ENCODE results near the gene NCOA3. TPM values are rescaled to one million over a fixed set of nuclear protein-coding genes. Genes with fewer than 3 reads are reported as not detected.

The NCOA3 gene
- total and polyA plus RNA-seq, 8 donors: 34.5 to 41.5 (median 38.2) TPM

GRCh38 chr20:47665221-47665991 lies 163.7 kb downstream of the NCOA3 start:
- no peak for ATAC-seq
- H3K4me3 ChIP-seq: no peak overlapping the region
- TF ChIP-seq, protein P1, sequence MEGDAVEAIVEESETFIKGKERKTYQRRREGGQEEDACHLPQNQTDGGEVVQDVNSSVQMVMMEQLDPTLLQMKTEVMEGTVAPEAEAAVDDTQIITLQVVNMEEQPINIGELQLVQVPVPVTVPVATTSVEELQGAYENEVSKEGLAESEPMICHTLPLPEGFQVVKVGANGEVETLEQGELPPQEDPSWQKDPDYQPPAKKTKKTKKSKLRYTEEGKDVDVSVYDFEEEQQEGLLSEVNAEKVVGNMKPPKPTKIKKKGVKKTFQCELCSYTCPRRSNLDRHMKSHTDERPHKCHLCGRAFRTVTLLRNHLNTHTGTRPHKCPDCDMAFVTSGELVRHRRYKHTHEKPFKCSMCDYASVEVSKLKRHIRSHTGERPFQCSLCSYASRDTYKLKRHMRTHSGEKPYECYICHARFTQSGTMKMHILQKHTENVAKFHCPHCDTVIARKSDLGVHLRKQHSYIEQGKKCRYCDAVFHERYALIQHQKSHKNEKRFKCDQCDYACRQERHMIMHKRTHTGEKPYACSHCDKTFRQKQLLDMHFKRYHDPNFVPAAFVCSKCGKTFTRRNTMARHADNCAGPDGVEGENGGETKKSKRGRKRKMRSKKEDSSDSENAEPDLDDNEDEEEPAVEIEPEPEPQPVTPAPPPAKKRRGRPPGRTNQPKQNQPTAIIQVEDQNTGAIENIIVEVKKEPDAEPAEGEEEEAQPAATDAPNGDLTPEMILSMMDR (IDR thresholded peaks at IDR 0.05): no peak
- H3K4me1 ChIP-seq: peaks cover 0 to 9% of the 10 kb centered on the region in 2 donors
- no peak overlapping the region for H3K27ac ChIP-seq
- H3K27me3 ChIP-seq: no peaks in the 10 kb centered on the region
- DNase-seq: no peak
- no peaks in the 10 kb centered on the region for H3K9me3 ChIP-seq
- intact Hi-C loops (cut with DNase I): no loop called here
- peaks cover 0 to 24% of the 10 kb centered on the region in 2 donors for H3K36me3 ChIP-seq

GRCh38 chr20:47666304-47666703 lies 164.6 kb downstream of the NCOA3 start:
- ATAC-seq (no peak), DNase-seq (no peak)
- Histone ChIP-seq H3K4me3 (no peak overlapping the region), H3K27ac (no peak overlapping the region), H3K4me1 (peaks cover 0 to 9% of the 10 kb centered on the region in 2 donors), H3K9me3 (no peaks in the 10 kb centered on the region), H3K36me3 (peaks cover 0 to 17% of the 10 kb centered on the region in 2 donors), H3K27me3 (no peaks in the 10 kb centered on the region)
- TF ChIP-seq, protein P1 (IDR thresholded peaks at IDR 0.05): no peak
- intact Hi-C loops (cut with DNase I): no loop called here

GRCh38 chr20:47667086-47667485 lies 165.4 kb downstream of the NCOA3 start:
- intact Hi-C loops (cut with DNase I): no loop called here
- no peak overlapping the region for H3K27ac ChIP-seq
- peaks cover 0 to 9% of the 10 kb centered on the region in 2 donors for H3K4me1 ChIP-seq
- no peak overlapping the region for H3K4me3 ChIP-seq
- H3K9me3 ChIP-seq: no peaks in the 10 kb centered on the region
- DNase-seq: no peak
- H3K27me3 ChIP-seq: no peaks in the 10 kb centered on the region
- no peak for ATAC-seq
- peaks cover 0 to 9% of the 10 kb centered on the region in 2 donors for H3K36me3 ChIP-seq
- TF ChIP-seq, protein P1 (IDR thresholded peaks at IDR 0.05): no peak

- no peaks in the 10 kb centered on the region for H3K27me3 ChIP-seq
- intact Hi-C loops (cut with DNase I): no loop called here
- H3K9me3 ChIP-seq: no peaks in the 10 kb centered on the region
- TF ChIP-seq, protein P1 (IDR thresholded peaks at IDR 0.05): no peak
- no peak overlapping the region for H3K4me3 ChIP-seq
- no peak overlapping the region for H3K27ac ChIP-seq
- ATAC-seq: no peak
- peaks cover 0 to 5% of the 10 kb centered on the region in 2 donors for H3K36me3 ChIP-seq
- no peak for DNase-seq
- H3K4me1 ChIP-seq: peaks cover 0 to 9% of the 10 kb centered on the region in 2 donors
Observed at GRCh38 chr20:47667531-47668312, 166.0 kb downstream of the NCOA3 start.
